ENCODE results near the gene HEXIM1.

- TF ChIP-seq, protein P1, sequence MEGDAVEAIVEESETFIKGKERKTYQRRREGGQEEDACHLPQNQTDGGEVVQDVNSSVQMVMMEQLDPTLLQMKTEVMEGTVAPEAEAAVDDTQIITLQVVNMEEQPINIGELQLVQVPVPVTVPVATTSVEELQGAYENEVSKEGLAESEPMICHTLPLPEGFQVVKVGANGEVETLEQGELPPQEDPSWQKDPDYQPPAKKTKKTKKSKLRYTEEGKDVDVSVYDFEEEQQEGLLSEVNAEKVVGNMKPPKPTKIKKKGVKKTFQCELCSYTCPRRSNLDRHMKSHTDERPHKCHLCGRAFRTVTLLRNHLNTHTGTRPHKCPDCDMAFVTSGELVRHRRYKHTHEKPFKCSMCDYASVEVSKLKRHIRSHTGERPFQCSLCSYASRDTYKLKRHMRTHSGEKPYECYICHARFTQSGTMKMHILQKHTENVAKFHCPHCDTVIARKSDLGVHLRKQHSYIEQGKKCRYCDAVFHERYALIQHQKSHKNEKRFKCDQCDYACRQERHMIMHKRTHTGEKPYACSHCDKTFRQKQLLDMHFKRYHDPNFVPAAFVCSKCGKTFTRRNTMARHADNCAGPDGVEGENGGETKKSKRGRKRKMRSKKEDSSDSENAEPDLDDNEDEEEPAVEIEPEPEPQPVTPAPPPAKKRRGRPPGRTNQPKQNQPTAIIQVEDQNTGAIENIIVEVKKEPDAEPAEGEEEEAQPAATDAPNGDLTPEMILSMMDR (IDR thresholded peaks at IDR 0.05): no peak
- TF ChIP-seq POLR2A (IDR thresholded peaks at IDR 0.05): no peak
These were observed 35.5 kb upstream of the HEXIM1 start for GRCh38 chr17:45112559-45113423.

Data from tibial nerve (tissue), 3 donors.